HG03095 (cell line): Measurements from ENCODE around the gene AGBL4.

ENCODE experiments used
- ATAC-seq: cut with Tn5 transposase; IDR thresholded peaks from one replicate; pipeline ENCODE4 v1.9.1; 2021; ENCODE audit warnings: moderate library complexity; ENCODE audit not compliant: unreplicated experiment

Gene AGBL4

GRCh38 chr1:48619539-48619938, 1404.2 kb downstream of the AGBL4 start:
- no peak for ATAC-seq

- no peak for ATAC-seq
Observed at GRCh38 chr1:48617252-48617651, 1406.5 kb downstream of the AGBL4 start.

GRCh38 chr1:48616710-48617109, 1407.0 kb downstream of the AGBL4 start:
- no peak for ATAC-seq

GRCh38 chr1:48611841-48612240, 1411.9 kb downstream of the AGBL4 start:
- no peak for ATAC-seq

GRCh38 chr1:48610628-48611542, 1412.9 kb downstream of the AGBL4 start:
- no peak for ATAC-seq

GRCh38 chr1:48608882-48609281, 1414.9 kb downstream of the AGBL4 start:
- ATAC-seq: no peak

- no peak for ATAC-seq
Observed at GRCh38 chr1:48603222-48603621, 1420.5 kb downstream of the AGBL4 start.

- ATAC-seq: no peak
Observed at GRCh38 chr1:48602349-48602748, 1421.4 kb downstream of the AGBL4 start.

GRCh38 chr1:48600182-48600581, 1423.6 kb downstream of the AGBL4 start:
- ATAC-seq: no peak

GRCh38 chr1:48597663-48598062, 1426.1 kb downstream of the AGBL4 start:
- no peak for ATAC-seq

GRCh38 chr1:48596046-48596445, 1427.7 kb downstream of the AGBL4 start:
- ATAC-seq: no peak

GRCh38 chr1:48595613-48596012, 1428.1 kb downstream of the AGBL4 start:
- no peak for ATAC-seq

- no peak for ATAC-seq
Observed at GRCh38 chr1:48592330-48592729, 1431.4 kb downstream of the AGBL4 start.

GRCh38 chr1:48591181-48591580, 1432.6 kb downstream of the AGBL4 start:
- ATAC-seq: no peak

GRCh38 chr1:48588061-48588460, 1435.7 kb downstream of the AGBL4 start:
- ATAC-seq: no peak

GRCh38 chr1:48582408-48582807, 1441.3 kb downstream of the AGBL4 start:
- ATAC-seq: no peak

GRCh38 chr1:48581270-48581669, 1442.5 kb downstream of the AGBL4 start:
- no peak for ATAC-seq

- no peak for ATAC-seq
Observed at GRCh38 chr1:48576565-48576964, 1447.2 kb downstream of the AGBL4 start.

GRCh38 chr1:48572646-48573258, 1451.0 kb downstream of the AGBL4 start:
- peak; percentile 63 for ATAC-seq

- no peak for ATAC-seq
Observed at GRCh38 chr1:48572134-48572533, 1451.6 kb downstream of the AGBL4 start.

- no peak for ATAC-seq
Observed at GRCh38 chr1:48571303-48571987, 1452.3 kb downstream of the AGBL4 start.

- no peak for ATAC-seq
Observed at GRCh38 chr1:48570568-48570967, 1453.2 kb downstream of the AGBL4 start.
